Heart left ventricle (tissue), 13 donors: ENCODE results near the gene RRP8.

Experiments used
- POLR2A ChIP-seq, 2 donors: fragments of 450-650 bp; IDR thresholded peaks; one replicate each; pipeline ENCODE4 v1.6.1; 2017; ENCODE audit warnings: antibody characterized with exemption in 2 of 2, mild to moderate bottlenecking in 2 of 2, moderate library complexity in 2 of 2
- TF ChIP-seq, protein P1 (sequence below), 12 donors: fragments of 200-600 bp; sonication (generic) in 4 of 12; IDR thresholded peaks; one replicate each; pipeline versions ENCODE4 v1.5.0 to v1.8.0; 2018 to 2022; ENCODE audit warnings: antibody characterized with exemption in 12 of 12, mild to moderate bottlenecking in 5 of 12
- donor health status: ischemic (EF 13 %, LVEDD 7.1; RV severe dilation, severe dysfunction).
- donor health status: DM: no; HTN: yes; CAD: no.
- donor health status: DM: no; HTN: no; CAD: no.
- donor health status: ischemic (EF 25% LVEDD 6.9; RV normal size, moderate dysfunction).
- donor health status: ischemic (EF 25% LVEDD 5.7; RV mildly dilated, moderate dysfunction).
- donor health status: ischemic (EF 35%, LVEDD 5.7; RV mildly dilated, moderate dysfunction).
- donor health status: nonischemic (EF 11% LVEDD 7.7; RV severe dilation, severe dysfunction).
- donor health status: DM: yes; HTN: yes; CAD: no.
- donor health status: PGD.
- donor health status: ischemic (EF 29% LVEDD 5.4; RV normal size, mild dysfunction).
- donor health status: nonischemic (EF 23%, LVEDD 6.1; RV moderate dilation, normal function).

DNA sequence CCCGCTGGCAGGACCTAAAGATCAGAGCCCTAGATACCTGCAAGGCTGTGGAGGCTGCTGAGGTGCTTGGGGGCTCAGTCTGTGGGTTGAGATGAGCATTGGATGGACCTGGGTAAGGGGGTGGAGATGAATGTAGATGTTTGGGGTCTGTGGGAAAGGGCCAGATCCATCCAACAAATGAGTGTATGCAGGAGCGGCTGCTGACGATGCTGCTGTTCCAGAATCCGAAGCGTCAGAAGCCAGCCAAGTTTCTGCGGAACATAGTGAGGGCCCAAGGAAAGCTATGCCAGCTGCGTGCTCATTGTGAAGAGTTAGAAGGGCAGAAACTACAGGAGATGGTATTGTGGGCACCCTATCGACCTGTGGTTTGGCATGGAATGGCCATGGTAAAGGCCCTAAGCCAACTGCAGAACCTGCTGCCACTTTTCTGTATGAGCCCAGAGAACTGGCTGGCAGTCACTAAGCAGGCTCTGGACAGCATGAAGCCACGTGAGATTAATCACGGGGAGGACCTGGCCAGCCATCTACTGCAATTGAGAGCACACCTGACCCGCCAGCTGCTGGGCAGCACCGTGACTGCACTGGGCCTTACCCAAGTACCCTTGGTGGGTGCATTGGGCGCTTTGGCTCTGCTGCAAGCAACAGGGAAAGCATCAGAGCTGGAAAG is 36.6 kb downstream of the RRP8 start:
- TF ChIP-seq, protein P1, sequence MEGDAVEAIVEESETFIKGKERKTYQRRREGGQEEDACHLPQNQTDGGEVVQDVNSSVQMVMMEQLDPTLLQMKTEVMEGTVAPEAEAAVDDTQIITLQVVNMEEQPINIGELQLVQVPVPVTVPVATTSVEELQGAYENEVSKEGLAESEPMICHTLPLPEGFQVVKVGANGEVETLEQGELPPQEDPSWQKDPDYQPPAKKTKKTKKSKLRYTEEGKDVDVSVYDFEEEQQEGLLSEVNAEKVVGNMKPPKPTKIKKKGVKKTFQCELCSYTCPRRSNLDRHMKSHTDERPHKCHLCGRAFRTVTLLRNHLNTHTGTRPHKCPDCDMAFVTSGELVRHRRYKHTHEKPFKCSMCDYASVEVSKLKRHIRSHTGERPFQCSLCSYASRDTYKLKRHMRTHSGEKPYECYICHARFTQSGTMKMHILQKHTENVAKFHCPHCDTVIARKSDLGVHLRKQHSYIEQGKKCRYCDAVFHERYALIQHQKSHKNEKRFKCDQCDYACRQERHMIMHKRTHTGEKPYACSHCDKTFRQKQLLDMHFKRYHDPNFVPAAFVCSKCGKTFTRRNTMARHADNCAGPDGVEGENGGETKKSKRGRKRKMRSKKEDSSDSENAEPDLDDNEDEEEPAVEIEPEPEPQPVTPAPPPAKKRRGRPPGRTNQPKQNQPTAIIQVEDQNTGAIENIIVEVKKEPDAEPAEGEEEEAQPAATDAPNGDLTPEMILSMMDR (IDR thresholded peaks at IDR 0.05) = no peak
- no peak for TF ChIP-seq POLR2A (IDR thresholded peaks at IDR 0.05)
